ENCODE data around the gene KMT2A. TPM values are rescaled to one million over a fixed set of nuclear protein-coding genes. Genes with fewer than 3 reads are reported as not detected.
"Not testable (repeated sequence)": the region's sequence is repeated elsewhere in the genome, so short reads cannot be mapped to it uniquely, and the experiment has no call there.

The KMT2A gene
- total RNA-seq, 1 experiment from 2014 or later, result 50.4 TPM

- Histone ChIP-seq H2AFZ (ENCODE audit: low read depth, low read length, poor library complexity, severe bottlenecking) (no peak overlapping the region), H3K4me3 (replicated peaks in 1 of 2; ENCODE audit: low read depth in 1 of 2, low read length in 2 of 2) (no peak overlapping the region), H3K4me1 (ENCODE audit: control insufficient read depth in 1 of 2, insufficient read depth in 2 of 2, low read length in 2 of 2) (peaks cover 0 to 13% of the 10 kb centered on the region in 2 experiments; a peak in 2 of 4 replicates), H4K20me1 (ENCODE audit: insufficient read depth) (peaks cover under 1% of the 10 kb centered on the region; the same call in 1 of the 2 replicates), H3K79me2 (ENCODE audit: insufficient read depth, low read length) (no peaks in the 10 kb centered on the region), H3K9me2 (ENCODE audit: insufficient read depth) (no peaks in the 10 kb centered on the region), H3K9ac (ENCODE audit: low read length) (no peak overlapping the region), H3K36me3 (ENCODE audit: control insufficient read depth in 1 of 2, insufficient read depth in 2 of 2, low read length in 2 of 2) (no peaks in the 10 kb centered on the region), H3K4me2 (ENCODE audit: low read length) (peak overlapping the region; percentile 24), H3K9me3 (ENCODE audit: control insufficient read depth in 1 of 2, insufficient read depth in 1 of 2, low read depth in 1 of 2, low read length in 2 of 2) (no peaks in the 10 kb centered on the region), H3K27me3 (ENCODE audit: insufficient read depth, low read length) (no peaks in the 10 kb centered on the region), H3K27ac (ENCODE audit: low read depth, low read length) (no peak overlapping the region)
- POLR2A ChIA-PET, result no interaction called here
- TF ChIP-seq SP1 (IDR thresholded peaks at IDR 0.05; ENCODE audit: low read depth), result no peak
- TF ChIP-seq JUND (IDR thresholded peaks at IDR 0.05), result no peak
- CTCF ChIA-PET, result no interaction called here
- BruUV-seq (replicated peaks), result no TSS peak
- RAD21 ChIA-PET (ENCODE audit: low non-redundant PET in 1 of 2, low total read pairs in 2 of 2, uncharacterized antibody in 2 of 2, unreplicated experiment in 2 of 2), result interaction anchor here in 1 of 2 experiments (0.6 kb wide), 1 partner anchor 21 kb away, joined by 3 read pairs; the partner anchor contains the start of gene KMT2A
- intact Hi-C loops (cut with micrococcal nuclease), result no loop called here
- ATAC-seq (no peak), DNase-seq (ENCODE audit: low read depth, low spot score) (no peak)
These were observed 21.1 kb upstream of the KMT2A start for GRCh38 chr11:118415062-118415738.

GRCh38 chr11:118415739-118416068 is 20.6 kb upstream of the KMT2A start:
- no TSS peak for BruUV-seq (replicated peaks)
- ATAC-seq (peak; percentile 71), DNase-seq (ENCODE audit: low read depth, low spot score) (peak; percentile 33)
- Histone ChIP-seq H3K36me3 (ENCODE audit: control insufficient read depth in 1 of 2, insufficient read depth in 2 of 2, low read length in 2 of 2) (no peaks in the 10 kb centered on the region), H4K20me1 (ENCODE audit: insufficient read depth) (no peaks in the 10 kb centered on the region), H3K9me3 (ENCODE audit: control insufficient read depth in 1 of 2, insufficient read depth in 1 of 2, low read depth in 1 of 2, low read length in 2 of 2) (no peaks in the 10 kb centered on the region), H3K9ac (ENCODE audit: low read length) (no peak overlapping the region), H3K27ac (ENCODE audit: low read depth, low read length) (no peak overlapping the region), H3K79me2 (ENCODE audit: insufficient read depth, low read length) (no peaks in the 10 kb centered on the region), H3K4me1 (ENCODE audit: control insufficient read depth in 1 of 2, insufficient read depth in 2 of 2, low read length in 2 of 2) (peaks cover 0 to 13% of the 10 kb centered on the region in 2 experiments; a peak in 2 of 4 replicates), H2AFZ (ENCODE audit: low read depth, low read length, poor library complexity, severe bottlenecking) (no peak overlapping the region), H3K4me2 (ENCODE audit: low read length) (peak overlapping the region; percentile 24), H3K4me3 (replicated peaks in 1 of 2; ENCODE audit: low read depth in 1 of 2, low read length in 2 of 2) (no peak overlapping the region), H3K27me3 (ENCODE audit: insufficient read depth, low read length) (no peaks in the 10 kb centered on the region), H3K9me2 (ENCODE audit: insufficient read depth) (no peaks in the 10 kb centered on the region)
- ChIA-PET POLR2A (no interaction called here), CTCF (no interaction called here), RAD21 (ENCODE audit: low non-redundant PET in 1 of 2, low total read pairs in 2 of 2, uncharacterized antibody in 2 of 2, unreplicated experiment in 2 of 2) (interaction anchor here in 1 of 2 experiments (0.6 kb wide), 1 partner anchor 21 kb away, joined by 3 read pairs; the partner anchor contains the start of gene KMT2A)
- intact Hi-C loops (cut with micrococcal nuclease), result no loop called here
- TF ChIP-seq FOSL1 (IDR thresholded peaks at IDR 0.05; ENCODE audit: low read depth) (peak; percentile 37), SIN3A (IDR thresholded peaks at IDR 0.05; ENCODE audit: low read depth) (0 out of 2 replicates have a peak, but pooled peaks have one; percentile 29), MAX (IDR thresholded peaks at IDR 0.05) (no peak), JUND (IDR thresholded peaks at IDR 0.05) (peak; percentile 40), ELF1 (IDR thresholded peaks at IDR 0.05; ENCODE audit: borderline replicate concordance, low read depth) (0 out of 2 replicates have a peak, but pooled peaks have one; percentile 18), CBX3 (IDR thresholded peaks at IDR 0.05; ENCODE audit: low read depth) (0 out of 2 replicates have a peak, but pooled peaks have one; percentile 25), SRF (IDR thresholded peaks at IDR 0.05; ENCODE audit: low read depth) (no peak)

- POLR2A ChIA-PET; H3K36me3 ChIP-seq (ENCODE audit: control insufficient read depth in 1 of 2, insufficient read depth in 2 of 2, low read length in 2 of 2); H3K9me3 ChIP-seq (ENCODE audit: control insufficient read depth in 1 of 2, insufficient read depth in 1 of 2, low read depth in 1 of 2, low read length in 2 of 2); H3K27me3 ChIP-seq (ENCODE audit: insufficient read depth, low read length); RAD21 ChIA-PET (ENCODE audit: low non-redundant PET in 1 of 2, low total read pairs in 2 of 2, uncharacterized antibody in 2 of 2, unreplicated experiment in 2 of 2); H3K79me2 ChIP-seq (ENCODE audit: insufficient read depth, low read length); H4K20me1 ChIP-seq (ENCODE audit: insufficient read depth); H2AFZ ChIP-seq (ENCODE audit: low read depth, low read length, poor library complexity, severe bottlenecking); CTCF ChIA-PET; BruUV-seq (replicated peaks); H3K4me2 ChIP-seq (ENCODE audit: low read length); H3K9ac ChIP-seq (ENCODE audit: low read length); ATAC-seq; DNase-seq (ENCODE audit: low read depth, low spot score); H3K9me2 ChIP-seq (ENCODE audit: insufficient read depth); H3K27ac ChIP-seq (ENCODE audit: low read depth, low read length); intact Hi-C loops (cut with micrococcal nuclease); H3K4me3 ChIP-seq (replicated peaks in 1 of 2; ENCODE audit: low read depth in 1 of 2, low read length in 2 of 2): not testable (repeated sequence)
- H3K4me1 ChIP-seq (ENCODE audit: control insufficient read depth in 1 of 2, insufficient read depth in 2 of 2, low read length in 2 of 2), result peaks cover 0 to 13% of the 10 kb centered on the region in 2 experiments; a peak in 2 of 4 replicates
These were observed 19.4 kb upstream of the KMT2A start for GRCh38 chr11:118416900-118417299.
